DLD1 (cell line): ENCODE data around the gene TENM3.
"Not testable (repeated sequence)": the region's sequence is repeated elsewhere in the genome, so short reads cannot be mapped to it uniquely, and the experiment has no call there.

Experiments
- in situ Hi-C: cut with HindIII; loops from 2 replicates; pipeline ENCODE4 v1.10.0; 2017; ENCODE audit warnings: low sequenced_read_pairs

Gene TENM3

GRCh38 chr4:182384631-182385091 lies 141.5 kb downstream of the TENM3 start:
- in situ Hi-C loops = no loop called here

GRCh38 chr4:182385897-182386296 lies 142.7 kb downstream of the TENM3 start:
- in situ Hi-C loops = no loop called here

- in situ Hi-C loops = not testable (repeated sequence)
Measured at GRCh38 chr4:182386576-182386975, 143.4 kb downstream of the TENM3 start.

GRCh38 chr4:182391111-182391684 lies 148.0 kb downstream of the TENM3 start:
- in situ Hi-C loops = no loop called here

GRCh38 chr4:182394181-182394580 lies 151.0 kb downstream of the TENM3 start:
- in situ Hi-C loops = no loop called here

- in situ Hi-C loops = no loop called here
Measured at GRCh38 chr4:182400081-182400480, 156.9 kb downstream of the TENM3 start.

- in situ Hi-C loops = no loop called here
Measured at GRCh38 chr4:182400790-182401189, 157.6 kb downstream of the TENM3 start.

GRCh38 chr4:182404376-182404775 lies 161.2 kb downstream of the TENM3 start:
- in situ Hi-C loops = no loop called here

GRCh38 chr4:182405087-182405486 lies 161.9 kb downstream of the TENM3 start:
- in situ Hi-C loops = no loop called here

- in situ Hi-C loops = no loop called here
Measured at GRCh38 chr4:182409271-182409670, 166.1 kb downstream of the TENM3 start.

GRCh38 chr4:182411391-182411790 lies 168.2 kb downstream of the TENM3 start:
- in situ Hi-C loops = no loop called here

GRCh38 chr4:182413550-182413949 lies 170.3 kb downstream of the TENM3 start:
- in situ Hi-C loops = no loop called here

GRCh38 chr4:182415116-182415515 lies 171.9 kb downstream of the TENM3 start:
- in situ Hi-C loops = no loop called here

- in situ Hi-C loops = no loop called here
Measured at GRCh38 chr4:182416067-182416466, 172.9 kb downstream of the TENM3 start.

GRCh38 chr4:182418054-182418734 lies 175.0 kb downstream of the TENM3 start:
- in situ Hi-C loops = no loop called here

GRCh38 chr4:182420189-182420588 lies 177.0 kb downstream of the TENM3 start:
- in situ Hi-C loops = no loop called here

GRCh38 chr4:182421753-182422152 lies 178.6 kb downstream of the TENM3 start:
- in situ Hi-C loops = no loop called here

- in situ Hi-C loops = no loop called here
Measured at GRCh38 chr4:182425302-182425701, 182.1 kb downstream of the TENM3 start.

- in situ Hi-C loops = no loop called here
Measured at GRCh38 chr4:182426901-182427300, 183.7 kb downstream of the TENM3 start.

GRCh38 chr4:182427554-182427953 lies 184.4 kb downstream of the TENM3 start:
- in situ Hi-C loops = no loop called here

GRCh38 chr4:182429896-182430295 lies 186.7 kb downstream of the TENM3 start:
- in situ Hi-C loops = no loop called here

GRCh38 chr4:182432819-182433218 lies 189.6 kb downstream of the TENM3 start:
- in situ Hi-C loops = no loop called here

GRCh38 chr4:182434720-182435119 lies 191.5 kb downstream of the TENM3 start:
- in situ Hi-C loops = no loop called here
